Cardiac muscle cell (in vitro differentiated cells and primary cell): ENCODE data around the gene SRRD. TPM values are rescaled to one million over a fixed set of nuclear protein-coding genes. Genes with fewer than 3 reads are reported as not detected.
"Not testable (repeated sequence)": the region's sequence is repeated elsewhere in the genome, so short reads cannot be mapped to it uniquely, and the experiment has no call there.

Experiments
- DNase-seq, 2 donors: peaks; one replicate each; pipeline versions ENCODE4 v3.0.0 to v3.0.0-alpha.2; 2010 to 2017; ENCODE audit warnings: low read depth in 1 of 2, low spot score in 1 of 2
- H3K27ac ChIP-seq: fragments of 200-600 bp; sonication (generic); 2 replicates; pipeline ENCODE4 v1.5.1; 2016
- H3K27me3 ChIP-seq: fragments of 200-600 bp; sonication (generic); 2 replicates; pipeline ENCODE4 v1.6.0; 2016; ENCODE audit warnings: control low read depth
- H3K36me3 ChIP-seq: fragments of 200-600 bp; sonication (generic); 2 replicates; pipeline ENCODE4 v1.5.1; 2016; ENCODE audit warnings: control low read depth
- H3K4me1 ChIP-seq: fragments of 200-600 bp; sonication (generic); 2 replicates; pipeline ENCODE4 v1.8.1; 2017; ENCODE audit warnings: low read depth, mild to moderate bottlenecking, mixed run types
- H3K4me3 ChIP-seq: fragments of 200-600 bp; sonication (generic); 2 replicates; pipeline ENCODE4 v1.5.1; 2016; ENCODE audit warnings: mild to moderate bottlenecking
- H3K9me3 ChIP-seq: fragments of 200-600 bp; sonication (generic); 2 replicates; pipeline ENCODE4 v1.5.1; 2017; ENCODE audit warnings: low read depth, mild to moderate bottlenecking, control low read depth
- polyA plus RNA-seq: library from polyadenylated mRNA; unstranded; fragments of >200 nt; fragmentation: Nextera tagmentation; extraction: Ambion mirVana; gene quantifications from 2 replicates; pipeline ENCODE4 v1.2.1, GENCODE V29; 2016
- total RNA-seq: library from RNA; depleted of rRNA; stranded (reverse); fragments of >200 nt; gene quantifications from 2 replicates; pipeline ENCODE4 v1.2.3, GENCODE V29; 2016
- TF ChIP-seq, protein P1 (sequence below): IDR thresholded peaks from 2 replicates; pipeline ENCODE4 v1.5.1; 2012; ENCODE audit warnings: low read depth, mild to moderate bottlenecking, low read length

The SRRD gene
- 14.1 and 17.0 TPM in 2 replicates for total RNA-seq
- polyA plus RNA-seq = 22.3 and 41.0 TPM in 2 replicates

DNA sequence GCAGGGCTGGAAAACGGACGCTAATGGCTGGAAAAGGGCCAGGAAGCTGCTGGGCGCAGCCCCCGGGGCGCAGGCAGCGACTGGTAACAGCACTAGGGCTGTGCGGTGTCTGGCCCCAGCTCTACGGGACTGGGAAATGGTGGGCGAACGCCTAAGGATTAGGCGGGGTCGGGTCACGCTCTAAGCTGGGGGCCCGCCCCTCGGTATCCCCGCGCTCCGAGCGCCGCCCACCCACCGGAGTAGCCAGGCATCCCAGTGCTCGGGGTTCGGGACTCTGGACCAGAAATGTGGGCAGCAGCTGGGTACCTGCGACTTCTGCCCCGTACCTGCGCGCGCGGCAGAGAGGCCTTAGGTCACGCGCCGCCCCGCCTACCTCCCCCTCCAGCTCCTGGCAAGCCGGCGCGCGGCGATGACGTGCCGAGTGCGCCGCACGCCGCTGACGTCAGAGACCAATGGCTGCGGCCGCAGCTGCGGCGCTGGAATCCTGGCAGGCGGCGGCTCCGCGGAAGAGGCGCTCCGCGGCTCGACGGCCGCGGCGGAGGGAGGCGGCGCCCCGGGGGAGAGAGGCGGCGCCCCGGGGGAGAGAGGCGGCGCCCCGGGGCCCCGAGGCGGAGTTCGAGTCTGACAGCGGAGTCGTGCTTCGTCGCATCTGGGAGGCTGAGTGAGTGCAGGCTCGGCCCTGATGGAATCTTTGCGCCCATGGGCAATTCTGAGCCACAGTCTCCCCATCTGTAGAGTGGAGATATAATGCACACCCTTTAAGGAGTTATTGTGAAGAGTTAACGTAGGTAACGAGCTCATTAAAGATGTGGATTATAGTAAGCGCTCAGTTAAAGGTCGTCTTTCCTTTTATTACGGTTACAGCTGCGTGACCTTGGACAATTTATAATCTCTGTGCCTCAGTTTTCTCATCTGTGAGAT lies at the start of gene SRRD, which contains the start of gene HPS4:
Gene SRRD (plus strand): TSS at position 439 of the 921 bp plus-strand sequence. CDS start 14 bp downstream, at position 453.
Gene HPS4 (minus strand): TSS at position 345 of the 921 bp plus-strand sequence. CDS start 2,021 bp downstream, outside the sequence.
- peak within 1 kb of the TSS; percentile 87 for H3K4me3 ChIP-seq
- no peaks in the 10 kb centered on the region for H3K27me3 ChIP-seq
- H3K9me3 ChIP-seq = no peaks in the 10 kb centered on the region

GRCh38 chr22:26435327-26436093 lies 48.2 kb upstream of the SRRD start:
- Histone ChIP-seq H3K4me3 (no peak overlapping the region), H3K4me1 (no peaks in the 10 kb centered on the region), H3K9me3 (no peaks in the 10 kb centered on the region), H3K27me3 (peaks cover 5% of the 10 kb centered on the region), H3K36me3 (no peaks in the 10 kb centered on the region), H3K27ac (no peak overlapping the region)
- DNase-seq = no peak
- TF ChIP-seq, protein P1, sequence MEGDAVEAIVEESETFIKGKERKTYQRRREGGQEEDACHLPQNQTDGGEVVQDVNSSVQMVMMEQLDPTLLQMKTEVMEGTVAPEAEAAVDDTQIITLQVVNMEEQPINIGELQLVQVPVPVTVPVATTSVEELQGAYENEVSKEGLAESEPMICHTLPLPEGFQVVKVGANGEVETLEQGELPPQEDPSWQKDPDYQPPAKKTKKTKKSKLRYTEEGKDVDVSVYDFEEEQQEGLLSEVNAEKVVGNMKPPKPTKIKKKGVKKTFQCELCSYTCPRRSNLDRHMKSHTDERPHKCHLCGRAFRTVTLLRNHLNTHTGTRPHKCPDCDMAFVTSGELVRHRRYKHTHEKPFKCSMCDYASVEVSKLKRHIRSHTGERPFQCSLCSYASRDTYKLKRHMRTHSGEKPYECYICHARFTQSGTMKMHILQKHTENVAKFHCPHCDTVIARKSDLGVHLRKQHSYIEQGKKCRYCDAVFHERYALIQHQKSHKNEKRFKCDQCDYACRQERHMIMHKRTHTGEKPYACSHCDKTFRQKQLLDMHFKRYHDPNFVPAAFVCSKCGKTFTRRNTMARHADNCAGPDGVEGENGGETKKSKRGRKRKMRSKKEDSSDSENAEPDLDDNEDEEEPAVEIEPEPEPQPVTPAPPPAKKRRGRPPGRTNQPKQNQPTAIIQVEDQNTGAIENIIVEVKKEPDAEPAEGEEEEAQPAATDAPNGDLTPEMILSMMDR = no peak

More for the DNA sequence above, at the start of gene SRRD, which contains the start of gene HPS4:
- H3K36me3 ChIP-seq = peaks cover 11% of the 10 kb centered on the region
- DNase-seq = peak; percentile 94 to 96
- H3K27ac ChIP-seq = peak within 1 kb of the TSS; percentile 96
- peaks cover 17% of the 10 kb centered on the region for H3K4me1 ChIP-seq
- TF ChIP-seq, protein P1 = no peak

DNA sequence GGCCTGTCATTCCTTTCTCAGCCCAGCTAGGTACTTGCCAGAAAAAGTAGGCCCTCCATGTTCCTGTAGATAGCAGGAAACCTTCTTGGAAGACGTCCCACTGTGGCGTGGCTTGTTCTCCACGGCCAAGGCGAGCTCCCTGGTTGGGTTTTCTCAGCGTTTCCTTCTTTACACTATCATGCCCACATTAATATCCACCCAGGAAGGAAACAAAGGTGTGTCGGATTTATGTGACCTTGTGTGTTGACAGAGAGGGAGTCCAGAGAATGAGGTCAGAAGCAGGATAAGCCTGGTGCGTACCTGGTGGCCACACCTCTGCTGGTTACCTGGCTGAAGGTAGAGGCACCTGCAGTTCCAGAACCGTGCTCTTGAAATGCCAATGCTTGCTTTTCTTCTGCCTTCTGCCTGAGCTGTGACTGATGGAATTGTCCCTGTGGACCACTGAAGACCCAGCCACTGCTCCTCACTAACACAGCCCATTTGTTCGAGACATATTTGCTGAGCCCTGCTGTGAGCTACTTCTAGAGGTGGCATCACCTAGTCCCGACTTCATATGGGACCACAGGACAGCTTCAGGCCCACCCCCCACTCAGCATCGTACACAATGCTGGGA lies 46.7 kb upstream of the SRRD start:
- H3K9me3 ChIP-seq = no peaks in the 10 kb centered on the region
- no peaks in the 10 kb centered on the region for H3K27me3 ChIP-seq
- H3K36me3 ChIP-seq = no peaks in the 10 kb centered on the region
- TF ChIP-seq, protein P1 = no peak
- H3K4me1 ChIP-seq = no peaks in the 10 kb centered on the region
- no peak overlapping the region for H3K4me3 ChIP-seq
- DNase-seq = peak in 1 of 2 donors; percentile 47
- no peak overlapping the region for H3K27ac ChIP-seq

GRCh38 chr22:26437694-26438392 lies 45.8 kb upstream of the SRRD start:
- Histone ChIP-seq H3K4me3 (no peak overlapping the region), H3K27me3 (no peaks in the 10 kb centered on the region), H3K4me1 (no peaks in the 10 kb centered on the region), H3K9me3 (no peaks in the 10 kb centered on the region), H3K36me3 (no peaks in the 10 kb centered on the region), H3K27ac (no peak overlapping the region)
- DNase-seq = no peak
- TF ChIP-seq, protein P1 = no peak

GRCh38 chr22:26438776-26439175 lies 44.9 kb upstream of the SRRD start:
- H3K9me3 ChIP-seq, H3K27me3 ChIP-seq, H3K36me3 ChIP-seq, DNase-seq, H3K27ac ChIP-seq, H3K4me3 ChIP-seq, H3K4me1 ChIP-seq: not testable (repeated sequence)
